OCI-LY7 (cell line): ENCODE results near the gene LIN28A. TPM values are rescaled to one million over a fixed set of nuclear protein-coding genes. Genes with fewer than 3 reads are reported as not detected.

Source experiments
- BruUV-seq: library from RNA; stranded (reverse); fragments of 400-500 nt; replicated peaks from 2 replicates; lab custom pipeline; 2021; lab: Mats Ljungman, UMichigan
- CTCF ChIA-PET: fragments of 300-600 bp; sonication (Branson Sonifier 250); formaldehyde crosslinking; loops from one replicate; lab custom pipeline; 2022; ENCODE audit warnings: antibody characterized with exemption; ENCODE audit not compliant: unreplicated experiment; lab: Charles Lee
- POLR2A ChIA-PET: fragments of 300-600 bp; sonication (Branson Sonifier 250); formaldehyde crosslinking; loops from one replicate; lab custom pipeline; 2022; ENCODE audit warnings: antibody characterized with exemption; lab: Charles Lee
- DNase-seq: peaks from one replicate; pipeline ENCODE4 v3.0.0-alpha.2; 2015; ENCODE audit warnings: low spot score
- H2AFZ ChIP-seq: fragments of 200-600 bp; sonication (generic), shearing (Covaris generic); 2 replicates; pipeline ENCODE4 v1.6.1; 2014; ENCODE audit warnings: mild to moderate bottlenecking, antibody characterized with exemption, low read length, moderate library complexity
- H3K27ac ChIP-seq: fragments of 200-600 bp; sonication (generic); 2 replicates; pipeline ENCODE4 v1.5.1; 2014; ENCODE audit warnings: mixed run types, low read depth, mild to moderate bottlenecking, moderate library complexity, low read length, inconsistent platforms; ENCODE audit not compliant: poor library complexity, severe bottlenecking
- H3K36me3 ChIP-seq: fragments of 200-600 bp; sonication (generic); 2 replicates; pipeline ENCODE4 v1.6.1; 2014; ENCODE audit warnings: mild to moderate bottlenecking, antibody characterized with exemption, low read length, moderate library complexity, mixed read lengths; ENCODE audit not compliant: insufficient read depth
- H3K4me1 ChIP-seq: fragments of 200-600 bp; sonication (generic); 2 replicates; pipeline ENCODE4 v1.5.1; 2014; ENCODE audit warnings: mild to moderate bottlenecking, low read length; ENCODE audit not compliant: insufficient read depth, poor library complexity, severe bottlenecking
- H3K4me2 ChIP-seq: fragments of 200-600 bp; sonication (generic); 2 replicates; pipeline ENCODE4 v1.6.1; 2014; ENCODE audit warnings: mild to moderate bottlenecking, low read length
- H3K4me3 ChIP-seq: fragments of 200-600 bp; sonication (generic); 2 replicates; pipeline ENCODE4 v1.5.1; 2014; ENCODE audit warnings: mild to moderate bottlenecking, low read depth, low read length; ENCODE audit not compliant: poor library complexity, severe bottlenecking
- H3K79me2 ChIP-seq: fragments of 200-600 bp; sonication (generic); 2 replicates; pipeline ENCODE4 v1.6.1; 2016; ENCODE audit warnings: low read depth, mild to moderate bottlenecking, low read length, moderate library complexity, mixed read lengths; ENCODE audit not compliant: insufficient read depth
- H3K9me2 ChIP-seq: fragments of 200-600 bp; sonication (generic); 2 replicates; pipeline ENCODE4 v1.6.1; 2016; ENCODE audit warnings: mild to moderate bottlenecking, low read length, mixed read lengths; ENCODE audit not compliant: insufficient read depth
- H3K9me3 ChIP-seq: fragments of 200-600 bp; sonication (generic); 2 replicates; pipeline ENCODE4 v1.6.1; 2014; ENCODE audit warnings: mild to moderate bottlenecking, mixed run types, low read length, mixed read lengths
- H4K20me1 ChIP-seq: fragments of 200-600 bp; sonication (generic); 2 replicates; pipeline ENCODE4 v1.6.1; 2014; ENCODE audit warnings: mild to moderate bottlenecking, antibody characterized with exemption, low read length, moderate library complexity, mixed read lengths; ENCODE audit not compliant: insufficient read depth
- EZH2phosphoT487 ChIP-seq: fragments of 200-600 bp; sonication (generic); IDR thresholded peaks from 2 replicates; pipeline ENCODE4 v1.6.1; 2018; ENCODE audit warnings: low read depth, borderline replicate concordance, mild to moderate bottlenecking, mixed run types, antibody characterized with exemption, low read length, moderate library complexity, mixed read lengths
- intact Hi-C: fragments of 100-400 bp; cut with micrococcal nuclease; formaldehyde crosslinking; loops from one replicate; pipeline ENCODE4 v1.10.0; 2022; ENCODE audit not compliant: unreplicated experiment
- total RNA-seq, 2 experiments: library from RNA; depleted of rRNA in 1 of 2; stranded (reverse); fragments of >200 nt in 1 of 2; shearing (Covaris generic) in 1 of 2; gene quantifications; 2 replicates each; pipeline ENCODE4 v1.2.3, GENCODE V29; 2014 to 2022
- TF ChIP-seq, protein P1 (sequence below): fragments of 200-600 bp; sonication (generic); conservative IDR thresholded peaks from 2 replicates; pipeline ENCODE4 v1.5.1; 2014; ENCODE audit warnings: mild to moderate bottlenecking, antibody characterized with exemption, low read length, moderate library complexity, mixed read lengths

LIN28A gene
- total RNA-seq, 2 experiments from 2014 or later = not detected

DNA sequence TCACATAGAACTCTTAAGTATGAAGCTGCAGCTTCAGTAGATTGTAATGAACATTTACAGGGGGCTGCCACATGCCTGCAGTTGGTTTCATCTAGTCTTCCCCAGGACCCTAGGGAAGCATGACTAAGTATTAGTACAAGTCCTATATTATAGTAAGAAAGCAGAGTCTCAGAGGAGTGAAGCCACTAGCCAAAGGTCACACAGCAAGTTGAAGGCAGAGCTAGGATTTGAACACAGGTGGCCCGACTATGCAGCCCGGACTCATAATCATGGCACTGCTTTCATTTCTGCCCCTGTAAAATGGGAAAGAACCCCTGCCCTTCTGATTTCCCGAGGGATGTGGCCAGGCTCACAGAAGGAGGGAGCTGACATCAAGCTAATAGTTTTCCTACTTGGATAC, 48.3 kb upstream of the LIN28A start:
- H3K27ac ChIP-seq = no peak overlapping the region
- no peaks in the 10 kb centered on the region for H4K20me1 ChIP-seq
- no peak overlapping the region for H2AFZ ChIP-seq
- TF ChIP-seq, protein P1, sequence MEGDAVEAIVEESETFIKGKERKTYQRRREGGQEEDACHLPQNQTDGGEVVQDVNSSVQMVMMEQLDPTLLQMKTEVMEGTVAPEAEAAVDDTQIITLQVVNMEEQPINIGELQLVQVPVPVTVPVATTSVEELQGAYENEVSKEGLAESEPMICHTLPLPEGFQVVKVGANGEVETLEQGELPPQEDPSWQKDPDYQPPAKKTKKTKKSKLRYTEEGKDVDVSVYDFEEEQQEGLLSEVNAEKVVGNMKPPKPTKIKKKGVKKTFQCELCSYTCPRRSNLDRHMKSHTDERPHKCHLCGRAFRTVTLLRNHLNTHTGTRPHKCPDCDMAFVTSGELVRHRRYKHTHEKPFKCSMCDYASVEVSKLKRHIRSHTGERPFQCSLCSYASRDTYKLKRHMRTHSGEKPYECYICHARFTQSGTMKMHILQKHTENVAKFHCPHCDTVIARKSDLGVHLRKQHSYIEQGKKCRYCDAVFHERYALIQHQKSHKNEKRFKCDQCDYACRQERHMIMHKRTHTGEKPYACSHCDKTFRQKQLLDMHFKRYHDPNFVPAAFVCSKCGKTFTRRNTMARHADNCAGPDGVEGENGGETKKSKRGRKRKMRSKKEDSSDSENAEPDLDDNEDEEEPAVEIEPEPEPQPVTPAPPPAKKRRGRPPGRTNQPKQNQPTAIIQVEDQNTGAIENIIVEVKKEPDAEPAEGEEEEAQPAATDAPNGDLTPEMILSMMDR = no peak
- TF ChIP-seq EZH2phosphoT487 = no peak
- H3K9me2 ChIP-seq = no peaks in the 10 kb centered on the region
- no peak overlapping the region for H3K4me3 ChIP-seq
- no peaks in the 10 kb centered on the region for H3K36me3 ChIP-seq
- no peak for DNase-seq
- H3K79me2 ChIP-seq = no peaks in the 10 kb centered on the region
- ChIA-PET CTCF (interaction anchor here (0.5 to 0.7 kb wide), 2 partner anchors 11 to 12 kb away, joined by 3 read pairs; no protein-coding TSS in a partner anchor), POLR2A (no interaction called here)
- peaks cover 9% of the 10 kb centered on the region for H3K4me1 ChIP-seq
- intact Hi-C loops = loop anchor here (2.0 kb wide), 1 partner anchor 42 kb away; no protein-coding TSS in a partner anchor
- H3K4me2 ChIP-seq = no peak overlapping the region
- BruUV-seq = no TSS peak
- no peaks in the 10 kb centered on the region for H3K9me3 ChIP-seq

DNA sequence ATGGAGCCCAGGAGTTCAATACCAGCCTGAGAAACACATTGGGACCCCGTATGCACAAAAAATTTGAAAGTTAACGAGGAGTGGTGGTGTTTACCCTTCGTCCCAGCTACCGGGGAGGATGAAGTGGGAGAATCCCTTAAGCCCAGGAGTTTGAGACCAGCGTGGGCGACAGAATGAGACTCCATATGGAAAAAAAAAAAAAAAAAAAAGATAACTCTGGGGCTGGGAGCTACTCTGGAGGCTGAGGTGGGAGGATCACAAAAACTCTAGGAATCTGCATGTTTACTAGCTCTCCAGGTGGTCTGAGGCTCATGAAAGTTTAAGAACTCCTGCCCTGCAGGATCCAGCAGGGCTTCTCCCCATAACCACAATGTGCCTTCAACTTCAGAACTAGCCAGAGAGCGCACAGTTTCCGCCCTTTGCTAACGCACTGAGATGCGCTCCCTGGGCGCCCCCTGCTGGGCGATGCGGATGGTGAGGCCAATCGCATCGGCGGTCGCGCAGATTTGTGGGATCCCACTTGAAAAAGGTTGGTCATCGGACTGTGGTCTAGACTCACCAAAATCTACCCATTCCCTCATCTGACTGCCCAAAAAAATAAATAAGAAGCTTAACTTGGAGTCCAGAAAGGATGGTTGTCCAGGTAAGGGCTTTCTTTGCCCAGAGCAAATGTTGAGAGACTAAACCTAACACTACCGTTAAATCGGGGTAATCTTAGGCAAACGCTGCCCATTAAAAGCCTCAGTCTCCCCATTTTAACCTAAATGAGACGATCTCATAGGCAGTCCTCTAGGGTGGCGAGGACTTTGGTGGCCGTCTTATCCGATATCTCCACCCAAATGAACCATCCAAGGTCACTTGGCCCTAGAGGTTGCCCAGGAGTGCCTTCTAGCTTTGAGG, 46.8 kb upstream of the LIN28A start:
- ChIA-PET POLR2A (interaction anchor here (0.5 to 1.6 kb wide), 4 partner anchors 20 to 76 kb away, joined by 3 to 6 read pairs (median 4); no protein-coding TSS in a partner anchor), CTCF (interaction anchor here (0.6 to 1.0 kb wide), 3 partner anchors 78 to 177 kb away, joined by 3 to 7 read pairs (median 3); no protein-coding TSS in a partner anchor)
- H3K4me3 ChIP-seq = no peak overlapping the region
- intact Hi-C loops = loop anchor here (1.0 to 2.0 kb wide), 3 partner anchors 35 to 78 kb away; no protein-coding TSS in a partner anchor
- no peaks in the 10 kb centered on the region for H3K9me2 ChIP-seq
- no peaks in the 10 kb centered on the region for H3K9me3 ChIP-seq
- H4K20me1 ChIP-seq = no peaks in the 10 kb centered on the region
- no peaks in the 10 kb centered on the region for H3K36me3 ChIP-seq
- no peak overlapping the region for H3K27ac ChIP-seq
- no peaks in the 10 kb centered on the region for H3K79me2 ChIP-seq
- TF ChIP-seq EZH2phosphoT487 = no peak
- TF ChIP-seq, protein P1 = peak; percentile 99
- peak; percentile 92 for DNase-seq
- H3K4me1 ChIP-seq = peaks cover 9% of the 10 kb centered on the region
- H2AFZ ChIP-seq = no peak overlapping the region
- BruUV-seq = no TSS peak
- no peak overlapping the region for H3K4me2 ChIP-seq
